Measurements from ENCODE around the gene CAMTA1. TPM values are rescaled to one million over a fixed set of nuclear protein-coding genes. Genes with fewer than 3 reads are reported as not detected.
A peak's percentile ranks its signal among the peaks of the same experiment; 100 is the strongest.

CAMTA1 gene
- total and polyA plus RNA-seq, 9 of the 15 experiments (the other 6 are each of a cell fraction or from before 2014, with no cell fraction given) = 43.9 to 161 (median 65.9) TPM

DNA sequence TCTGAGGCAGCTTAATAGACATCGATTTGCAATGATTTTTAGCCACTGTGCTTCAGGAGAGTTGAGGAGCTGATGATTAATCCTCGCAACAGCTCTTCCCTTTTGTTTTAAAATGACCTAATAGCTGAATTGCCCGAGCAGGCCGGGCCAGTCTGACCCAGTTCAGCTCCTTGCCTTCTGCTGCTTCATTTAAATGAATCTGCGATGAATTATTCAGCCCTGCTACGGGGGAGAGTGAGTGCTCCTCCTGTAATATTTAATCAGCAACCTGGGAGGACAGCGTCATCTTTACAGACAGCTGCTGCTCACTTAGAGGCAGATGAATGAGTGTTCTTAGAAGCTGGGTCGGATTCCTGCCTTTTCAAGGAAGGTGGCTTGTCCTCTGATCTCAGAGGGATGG lies 325.1 kb downstream of the CAMTA1 start:
- Histone ChIP-seq H3K79me2 (ENCODE audit: control insufficient read depth, insufficient read depth, low read length) (no peaks in the 10 kb centered on the region), H3K9ac (ENCODE audit: insufficient read depth in 1 of 2, low read depth in 2 of 2, low read length in 2 of 2) (no peak overlapping the region), H3K4me1 (replicated peaks in 1 of 2; ENCODE audit: control insufficient read depth in 2 of 2, insufficient read depth in 2 of 2, low read length in 2 of 2) (no peaks in the 10 kb centered on the region), H3K36me3 (ENCODE audit: control insufficient read depth, insufficient read depth, low read length) (no peaks in the 10 kb centered on the region), H3K27me3 (ENCODE audit: control insufficient read depth in 2 of 2, insufficient read depth in 2 of 2, low read length in 2 of 2) (peaks cover 0 to 36% of the 10 kb centered on the region in 2 experiments; a peak in 4 of 5 replicates), H2AFZ (ENCODE audit: low read depth, low read length) (no peak overlapping the region), H3K4me3 (no peak overlapping the region), H3K9me1 (ENCODE audit: control insufficient read depth, insufficient read depth, low read length) (peaks cover 8% of the 10 kb centered on the region), H3K4me2 (ENCODE audit: insufficient read depth, low read length) (no peak overlapping the region), H4K20me1 (replicated peaks; ENCODE audit: control insufficient read depth, insufficient read depth, low read length) (peaks cover 5% of the 10 kb centered on the region; the same call in 1 of the 2 replicates), H3K9me3 (replicated peaks; ENCODE audit: control insufficient read depth, insufficient read depth, low read depth, low read length) (no peaks in the 10 kb centered on the region), H3K27ac (ENCODE audit: extremely low read depth, low read depth, low read length) (no peak overlapping the region)
- no TSS peak for BruUV-seq (replicated peaks)
- ChIA-PET POLR2A (interaction anchor here (0.7 to 1.1 kb wide), 3 partner anchors 11 to 74 kb away, joined by 3 read pairs; no protein-coding TSS in a partner anchor), CTCF (ENCODE audit: low intra/inter-chr PET ratio) (no interaction called here)
- DNase-seq (ENCODE audit: extremely low read depth in 1 of 4, low spot score in 3 of 4) (no peak), ATAC-seq (no peak), FAIRE-seq (no peak)
- WGBS (ENCODE audit: insufficient coverage, low coverage, missing lambda C conversion rate) = under 1% methylated on average over 8 of the region's 8 CpGs
- in situ Hi-C loops (cut with MboI) (no loop called here), intact Hi-C loops (cut with micrococcal nuclease) (no loop called here)
- TF ChIP-seq ZNF707 (CRISPR knock-in tag; conservative IDR thresholded peaks at IDR 0.05) = no peak
- no peak for TF ChIP-seq CCAR2 (IDR thresholded peaks at IDR 0.05; ENCODE audit: low read depth, low read length)

GRCh38 chr1:7111853-7112252 lies 326.6 kb downstream of the CAMTA1 start:
- CTCF ChIA-PET (ENCODE audit: low intra/inter-chr PET ratio) = no interaction called here
- peaks cover 0 to 34% of the 10 kb centered on the region in 2 experiments; a peak in 4 of 5 replicates for H3K27me3 ChIP-seq (ENCODE audit: control insufficient read depth in 2 of 2, insufficient read depth in 2 of 2, low read length in 2 of 2)
- peak; percentile 78 for ATAC-seq
- no peak overlapping the region for H3K4me3 ChIP-seq
- BruUV-seq (replicated peaks) = no TSS peak
- no peaks in the 10 kb centered on the region for H3K4me1 ChIP-seq (replicated peaks in 1 of 2; ENCODE audit: control insufficient read depth in 2 of 2, insufficient read depth in 2 of 2, low read length in 2 of 2)
- in situ Hi-C loops (cut with MboI) = no loop called here
- FAIRE-seq = no peak
- POLR2A ChIA-PET = interaction anchor here (0.6 to 0.8 kb wide), 2 partner anchors 9 to 11 kb away, joined by 3 read pairs; no protein-coding TSS in a partner anchor
- no peaks in the 10 kb centered on the region; the same call in 1 of the 2 replicates for H3K9me3 ChIP-seq (replicated peaks; ENCODE audit: control insufficient read depth, insufficient read depth, low read depth, low read length)
- no peaks in the 10 kb centered on the region for H3K79me2 ChIP-seq (ENCODE audit: control insufficient read depth, insufficient read depth, low read length)
- H2AFZ ChIP-seq (ENCODE audit: low read depth, low read length) = no peak overlapping the region
- intact Hi-C loops (cut with micrococcal nuclease) = no loop called here
- H3K27ac ChIP-seq (ENCODE audit: extremely low read depth, low read depth, low read length) = no peak overlapping the region
- H3K9me1 ChIP-seq (ENCODE audit: control insufficient read depth, insufficient read depth, low read length) = peaks cover 8% of the 10 kb centered on the region
- H4K20me1 ChIP-seq (replicated peaks; ENCODE audit: control insufficient read depth, insufficient read depth, low read length) = peaks cover 2% of the 10 kb centered on the region; the same call in 1 of the 2 replicates
- H3K36me3 ChIP-seq (ENCODE audit: control insufficient read depth, insufficient read depth, low read length) = no peaks in the 10 kb centered on the region
- no peak overlapping the region for H3K9ac ChIP-seq (ENCODE audit: insufficient read depth in 1 of 2, low read depth in 2 of 2, low read length in 2 of 2)
- peak; percentile 10 to 39 (median 30) for DNase-seq (ENCODE audit: extremely low read depth in 1 of 4, low spot score in 3 of 4)
- no peak overlapping the region for H3K4me2 ChIP-seq (ENCODE audit: insufficient read depth, low read length)
- no peak for TF ChIP-seq ZNF134 (CRISPR knock-in tag; conservative IDR thresholded peaks at IDR 0.05)
- TF ChIP-seq UBTF (IDR thresholded peaks at IDR 0.05; ENCODE audit: borderline replicate concordance in 1 of 2, low read depth in 2 of 2, low read length in 2 of 2) = 0 out of 4 replicates have a peak, but pooled peaks of 1 of the 2 experiments have one; percentile 59
- WGBS (ENCODE audit: insufficient coverage, low coverage, missing lambda C conversion rate) = 5% methylated on average over 10 of the region's 10 CpGs
